GM21737 (cell line): ENCODE results near the gene CALM3.
"Not testable (repeated sequence)": the region's sequence is repeated elsewhere in the genome, so short reads cannot be mapped to it uniquely, and the experiment has no call there.

Source experiments
- ATAC-seq: cut with Tn5 transposase; IDR thresholded peaks from one replicate; pipeline ENCODE4 v1.9.1; 2021; ENCODE audit warnings: mild to moderate bottlenecking, moderate library complexity; ENCODE audit not compliant: unreplicated experiment

Gene CALM3

GRCh38 chr19:46614114-46614722 is 13.1 kb downstream of the CALM3 start:
- ATAC-seq = no peak

DNA sequence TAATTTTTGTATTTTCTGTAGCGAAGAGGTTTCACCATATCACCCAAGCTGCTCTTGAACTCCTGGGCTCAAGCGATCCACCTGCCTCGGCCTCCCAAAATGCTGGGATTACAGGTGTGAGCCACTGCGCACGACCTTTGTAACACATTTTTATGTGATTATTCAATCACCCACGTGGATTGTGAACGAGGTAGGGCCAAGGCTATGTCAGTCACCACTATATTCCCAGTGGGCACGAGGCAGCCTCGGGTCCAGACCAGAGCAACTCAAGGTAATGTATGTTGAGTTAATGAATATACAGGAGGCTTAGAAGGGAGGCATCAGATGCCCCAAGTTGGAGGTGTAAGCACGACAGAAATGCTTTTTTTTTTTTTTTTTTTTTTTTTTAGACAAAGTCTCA is 14.8 kb downstream of the CALM3 start:
- no peak for ATAC-seq

DNA sequence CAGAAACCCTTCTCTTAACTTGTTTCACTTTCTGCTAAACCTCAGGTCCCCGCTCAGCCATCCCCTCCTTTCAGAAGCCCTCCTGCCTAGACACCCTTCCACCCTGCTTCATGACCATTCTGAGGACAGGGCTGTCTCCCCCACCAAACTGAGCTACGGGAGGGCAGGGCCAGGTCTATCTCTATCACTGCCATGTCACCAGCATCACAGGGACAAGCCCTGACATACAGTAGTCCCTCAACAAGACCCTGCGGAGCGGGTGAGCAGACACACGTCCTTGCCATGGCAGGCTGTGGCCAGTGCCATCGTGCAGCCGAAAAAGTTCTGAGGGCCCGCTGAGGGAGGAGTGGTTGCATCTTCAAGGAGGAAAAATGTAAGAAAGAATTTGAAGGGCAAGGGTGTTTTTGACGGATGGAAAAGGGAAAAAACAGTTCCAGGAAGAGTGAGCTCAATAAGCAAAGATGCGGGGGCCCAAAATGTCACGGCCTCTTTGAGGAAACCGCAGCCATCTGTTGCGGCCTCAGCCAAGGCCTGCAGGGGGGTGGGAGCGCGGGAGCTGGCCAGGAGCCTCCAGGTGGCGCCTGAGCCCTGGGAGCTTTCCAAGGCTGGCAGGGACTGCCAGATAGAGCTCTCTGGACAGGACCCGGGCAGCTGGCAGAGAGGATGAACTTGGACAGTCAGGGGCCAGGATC is 15.6 kb downstream of the CALM3 start:
- ATAC-seq = no peak

GRCh38 chr19:46617601-46618000 is 16.5 kb downstream of the CALM3 start:
- ATAC-seq = no peak

GRCh38 chr19:46618670-46619231 is 17.6 kb downstream of the CALM3 start:
- ATAC-seq = no peak

DNA sequence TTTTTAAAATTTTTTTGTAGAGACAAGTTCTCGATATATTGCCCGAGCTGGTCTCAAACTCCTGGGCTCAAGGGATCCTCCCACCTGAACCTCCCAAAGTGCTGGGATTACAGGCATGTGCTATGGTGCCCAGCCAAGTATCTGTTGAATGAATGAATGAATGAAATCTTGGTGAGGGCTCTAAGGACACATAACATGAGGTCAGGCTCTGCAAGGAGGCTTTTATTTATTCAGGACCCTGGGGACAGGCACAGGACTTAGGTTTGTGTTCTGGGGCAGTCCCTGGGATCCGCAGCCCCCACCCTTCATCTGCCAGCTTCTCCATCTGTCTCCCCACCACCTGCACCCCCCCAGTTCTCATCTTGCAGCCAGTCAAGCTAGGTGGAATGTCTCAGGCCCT is 19.1 kb downstream of the CALM3 start:
- no peak for ATAC-seq

GRCh38 chr19:46620716-46621115 is 19.6 kb downstream of the CALM3 start:
- ATAC-seq = no peak

DNA sequence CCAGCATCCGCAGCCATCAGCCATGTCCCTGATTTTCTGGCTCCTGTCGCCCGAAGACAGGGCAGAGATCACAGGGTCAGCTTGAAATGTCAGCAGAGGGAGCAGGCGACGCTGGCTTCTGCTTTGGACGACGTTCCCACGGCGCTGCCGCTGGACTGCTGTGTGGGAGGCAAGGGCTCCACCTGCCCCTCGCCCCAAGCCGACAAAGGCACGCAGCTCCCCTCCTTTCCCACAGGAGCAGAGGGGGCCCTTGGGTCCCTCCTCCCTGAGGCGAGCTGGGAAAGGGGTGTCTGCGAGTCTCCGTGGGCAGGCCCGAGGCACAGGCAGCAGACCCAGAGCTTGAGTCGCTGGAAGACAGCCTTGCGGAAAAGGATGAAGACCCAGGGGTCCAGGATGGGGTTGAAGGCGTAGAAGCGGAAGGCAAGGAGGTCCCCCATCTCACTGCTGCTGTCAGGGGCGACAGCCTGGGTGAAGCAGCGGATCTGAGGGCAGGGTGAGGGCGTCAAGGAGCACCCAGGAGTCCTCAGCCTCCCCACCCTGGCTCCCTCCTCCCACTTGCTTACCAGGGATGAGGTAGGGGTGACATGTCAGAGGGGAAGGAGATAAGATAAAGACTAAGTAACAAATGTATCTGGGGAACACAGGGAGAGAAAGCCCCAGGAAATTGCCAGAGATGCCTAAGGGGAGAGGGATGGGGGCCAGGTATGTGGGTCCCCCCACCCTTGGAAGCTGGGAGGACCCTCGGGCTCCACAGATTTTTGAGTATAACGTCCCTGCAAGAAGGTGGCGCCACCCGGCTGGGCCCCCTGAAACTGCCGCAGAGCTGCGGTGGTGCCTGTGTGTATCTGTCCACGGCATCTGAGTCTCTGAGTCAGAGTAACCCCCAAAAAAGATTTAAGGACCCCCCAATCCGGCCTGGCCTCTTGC is 20.3 kb downstream of the CALM3 start:
- ATAC-seq = no peak

DNA sequence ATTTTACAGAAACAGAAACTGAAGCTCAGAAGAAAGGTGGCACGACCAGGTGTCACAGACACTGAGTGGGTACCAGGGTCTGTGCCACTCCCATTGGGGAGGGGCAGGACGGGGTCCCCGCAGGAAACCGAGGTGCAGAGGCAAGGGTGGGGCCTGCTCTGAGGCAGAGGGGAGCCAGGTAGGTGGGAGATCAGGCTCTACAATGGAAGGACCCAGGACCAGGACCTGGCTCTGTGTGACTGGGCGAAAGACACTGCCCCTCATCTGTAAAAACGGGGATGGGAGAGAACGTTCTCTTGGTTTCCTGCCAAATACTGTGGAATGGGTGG is 21.0 kb downstream of the CALM3 start:
- ATAC-seq = no peak

DNA sequence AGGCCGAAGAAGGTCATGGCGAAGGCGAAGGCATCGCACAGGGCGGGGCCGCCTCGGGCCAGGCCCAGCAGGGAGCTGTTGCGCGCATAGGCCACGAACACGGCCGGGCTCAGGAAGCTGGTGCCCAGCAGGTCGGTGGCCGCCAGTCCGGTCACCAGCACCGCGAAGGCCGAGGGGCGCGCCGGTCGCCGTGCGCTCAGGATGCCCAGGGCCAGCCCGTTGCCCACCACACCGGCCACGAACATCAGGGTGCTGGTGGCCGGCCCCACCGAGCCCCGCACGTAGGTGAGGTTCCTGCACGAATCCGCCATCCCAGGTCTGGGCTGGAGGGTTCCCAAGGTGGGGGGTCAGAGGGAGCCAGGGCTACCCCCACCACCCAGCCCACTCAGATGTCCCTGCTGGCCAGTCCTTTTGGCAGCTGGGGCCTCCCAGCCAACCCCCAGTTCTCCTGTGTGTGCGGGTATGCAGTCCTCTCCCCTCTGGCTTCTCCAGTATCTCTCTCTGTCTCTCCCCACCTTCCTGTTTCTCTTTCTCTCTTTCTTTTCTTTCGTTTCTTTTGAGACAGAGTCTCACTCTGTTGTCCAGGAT is 22.9 kb downstream of the CALM3 start:
- ATAC-seq = no peak

GRCh38 chr19:46624958-46625661 is 24.0 kb downstream of the CALM3 start, which contains the start of gene PTGIR:
TSS of gene PTGIR (minus strand) at chr19:46625089. CDS start at chr19:46624225, 864 bp downstream.
- no peak for ATAC-seq

- no peak for ATAC-seq
These were observed 24.6 kb downstream of the CALM3 start for GRCh38 chr19:46625731-46626130.

- ATAC-seq = no peak
These were observed 25.3 kb downstream of the CALM3 start for GRCh38 chr19:46626446-46626845.

- not testable (repeated sequence) for ATAC-seq
These were observed 27.8 kb downstream of the CALM3 start for GRCh38 chr19:46628970-46629369.

GRCh38 chr19:46629546-46630025 is 28.5 kb downstream of the CALM3 start:
- ATAC-seq = no peak

GRCh38 chr19:46630586-46631205 is 29.6 kb downstream of the CALM3 start:
- ATAC-seq = no peak

DNA sequence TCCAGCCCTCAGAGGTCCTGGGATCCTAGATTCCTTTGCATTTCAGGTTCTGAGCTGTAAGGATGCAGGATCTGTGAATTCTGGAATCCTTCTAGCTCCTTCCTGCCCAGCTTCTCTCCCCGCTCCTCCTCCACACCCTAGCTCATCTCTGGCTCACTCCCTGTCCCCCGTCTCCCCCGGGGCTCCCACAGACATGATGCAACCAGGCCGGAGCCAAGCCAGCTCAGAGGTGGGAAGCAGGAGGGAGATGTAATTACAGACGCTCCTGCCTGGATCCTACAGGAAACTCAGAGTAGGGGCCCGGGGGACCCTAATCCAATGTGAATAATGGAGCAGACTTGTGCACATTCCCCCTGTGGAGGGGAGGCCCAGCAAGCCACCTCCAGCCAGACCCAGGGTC is 30.4 kb downstream of the CALM3 start:
- ATAC-seq = no peak

GRCh38 chr19:46633130-46633529 is 32.0 kb downstream of the CALM3 start:
- no peak for ATAC-seq

DNA sequence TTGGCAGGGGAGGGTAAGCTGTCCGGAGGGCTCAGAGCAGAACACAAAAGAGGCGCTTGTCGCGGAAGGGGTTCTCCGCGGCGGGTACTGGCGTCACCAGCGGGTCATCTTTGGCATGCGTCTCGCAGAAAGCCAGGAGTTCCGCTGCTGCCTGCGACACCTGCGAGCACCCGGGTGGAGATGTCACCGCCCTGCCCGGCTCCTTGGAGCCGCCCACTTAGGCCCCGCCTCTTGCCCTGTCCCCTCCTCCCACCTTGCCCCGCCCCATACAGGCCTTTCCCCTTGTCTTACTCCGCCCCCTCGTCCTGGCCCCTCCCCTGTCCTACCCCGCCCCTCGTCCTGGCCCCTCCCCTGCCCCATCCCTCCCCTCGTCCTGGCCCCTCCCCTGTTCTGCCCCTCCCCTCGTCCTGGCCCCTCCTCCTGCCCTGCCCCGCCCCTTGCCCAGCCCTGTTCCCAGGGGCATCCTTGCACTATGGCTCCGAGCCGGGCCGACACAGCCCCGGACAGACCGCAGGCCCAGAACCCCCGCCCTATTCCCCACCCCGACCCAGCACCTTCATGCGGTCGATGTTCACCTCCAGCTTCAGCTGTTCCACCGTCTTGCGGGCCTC is 33.0 kb downstream of the CALM3 start:
- ATAC-seq = peak; percentile 50
